DOHH2 (cell line): ENCODE measurements around the gene MLF2.

ENCODE experiments used
- H3F3A ChIP-seq: fragments of 200-600 bp; sonication (generic), shearing (Covaris generic); 2 replicates; pipeline ENCODE4 v1.6.0; 2016; ENCODE audit warnings: antibody characterized with exemption, mild to moderate bottlenecking; ENCODE audit not compliant: control insufficient read depth, insufficient read depth
- H3K27ac ChIP-seq: fragments of 200-600 bp; sonication (generic); 2 replicates; pipeline ENCODE4 v1.5.1; 2014; ENCODE audit warnings: low read depth, mild to moderate bottlenecking, low read length, moderate library complexity
- H3K27me3 ChIP-seq: fragments of 200-600 bp; sonication (generic); 2 replicates; pipeline ENCODE4 v1.6.1; 2014; ENCODE audit warnings: mild to moderate bottlenecking, low read length, mixed read lengths; ENCODE audit not compliant: control insufficient read depth
- H3K36me3 ChIP-seq: fragments of 200-600 bp; sonication (generic); 2 replicates; pipeline ENCODE4 v1.6.1; 2014; ENCODE audit warnings: mild to moderate bottlenecking, low read length, moderate library complexity, mixed read lengths; ENCODE audit not compliant: control insufficient read depth
- H3K4me1 ChIP-seq: fragments of 200-600 bp; sonication (generic); 2 replicates; pipeline ENCODE4 v1.6.1; 2014; ENCODE audit warnings: mild to moderate bottlenecking, low read length, mixed read lengths; ENCODE audit not compliant: control insufficient read depth
- H3K4me2 ChIP-seq: fragments of 200-600 bp; sonication (generic); 2 replicates; pipeline ENCODE4 v1.6.0; 2014; ENCODE audit warnings: mild to moderate bottlenecking, low read length, moderate library complexity
- H3K4me3 ChIP-seq: fragments of 200-600 bp; sonication (generic); 2 replicates; pipeline ENCODE4 v1.5.1; 2014; ENCODE audit warnings: mild to moderate bottlenecking, low read length, mixed read lengths
- H3K79me2 ChIP-seq: fragments of 200-600 bp; sonication (generic); 2 replicates; pipeline ENCODE4 v1.6.1; 2014; ENCODE audit warnings: mild to moderate bottlenecking, low read length, mixed read lengths; ENCODE audit not compliant: control insufficient read depth
- H3K9me2 ChIP-seq: fragments of 200-600 bp; sonication (generic); replicated peaks from 2 replicates; pipeline ENCODE4 v1.6.1; 2014; ENCODE audit warnings: mild to moderate bottlenecking, low read length, mixed read lengths; ENCODE audit not compliant: control insufficient read depth
- H3K9me3 ChIP-seq: fragments of 200-600 bp; sonication (generic); 2 replicates; pipeline ENCODE4 v1.6.1; 2014; ENCODE audit warnings: antibody characterized with exemption, low read length, mixed read lengths; ENCODE audit not compliant: control insufficient read depth, insufficient read depth
- H4K20me1 ChIP-seq: fragments of 200-600 bp; sonication (generic); 2 replicates; pipeline ENCODE4 v1.6.0; 2014; ENCODE audit warnings: low read depth, mild to moderate bottlenecking, antibody characterized with exemption, low read length, moderate library complexity; ENCODE audit not compliant: control insufficient read depth, insufficient read depth
- EZH2phosphoT487 ChIP-seq: fragments of 200-600 bp; sonication (generic); IDR thresholded peaks from 2 replicates; pipeline ENCODE4 v1.6.1; 2017; ENCODE audit warnings: borderline replicate concordance, mild to moderate bottlenecking, antibody characterized with exemption, low read length, moderate library complexity, mixed read lengths
- TF ChIP-seq, protein P1 (sequence below): fragments of 200-600 bp; sonication (generic); IDR thresholded peaks from one replicate; pipeline ENCODE4 v1.5.1; 2014; ENCODE audit warnings: antibody characterized with exemption, mild to moderate bottlenecking, low read depth, low read length; ENCODE audit not compliant: poor library complexity, severe bottlenecking

MLF2 gene

DNA sequence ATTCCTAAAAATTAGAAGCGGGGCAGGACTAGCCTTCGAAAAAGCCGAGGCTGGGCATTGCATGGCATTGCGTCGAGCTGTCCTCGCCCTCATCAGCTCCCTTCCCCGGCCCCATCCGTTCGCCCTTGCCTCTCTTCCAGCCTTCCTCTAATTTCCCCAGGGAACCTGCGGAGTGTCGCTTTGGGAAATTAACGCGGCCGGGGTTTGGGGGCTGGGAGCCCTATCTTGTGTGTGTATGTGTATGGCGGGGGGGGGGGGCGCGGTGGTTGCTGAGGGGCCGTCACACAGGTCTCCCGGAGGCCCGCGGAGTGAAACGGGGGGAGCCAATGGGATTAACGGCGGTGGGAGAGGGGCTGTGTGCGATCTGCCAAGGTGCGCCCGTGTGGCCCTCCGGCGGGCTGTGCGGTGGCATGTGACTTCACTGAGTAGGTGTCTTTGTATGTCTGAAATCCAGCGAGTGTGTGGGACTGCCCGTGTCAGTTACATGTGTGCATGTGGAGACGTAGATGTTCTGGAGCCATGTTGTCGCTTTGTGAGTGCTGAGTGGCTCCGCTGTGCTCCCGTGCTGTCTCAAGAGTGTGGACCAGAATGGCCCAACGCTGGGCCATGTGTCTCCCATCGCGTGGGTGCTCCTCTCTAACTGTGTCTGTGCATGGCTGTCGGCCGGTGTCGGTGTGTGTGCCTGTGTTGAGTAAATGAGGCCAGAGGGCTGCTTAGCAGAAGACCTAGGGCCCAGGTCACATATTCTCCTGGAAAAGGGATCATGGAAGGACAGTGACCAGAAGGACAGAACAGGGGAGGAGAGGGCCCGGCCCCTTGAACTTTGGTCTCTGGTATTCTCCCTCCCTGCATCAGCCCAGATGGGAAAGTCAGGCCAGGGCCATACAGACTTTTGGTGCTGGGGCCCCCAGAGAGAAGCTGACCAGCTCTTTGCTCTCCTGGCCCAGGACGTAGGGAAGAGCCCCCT, 14.7 kb upstream of the MLF2 start:
- peak overlapping the region; percentile 60 for H3K4me2 ChIP-seq
- peak overlapping the region; percentile 77 for H3K4me3 ChIP-seq
- H3K79me2 ChIP-seq = peaks cover 9% of the 10 kb centered on the region
- H3K27me3 ChIP-seq = no peaks in the 10 kb centered on the region
- H3F3A ChIP-seq = peaks cover 13% of the 10 kb centered on the region
- H3K36me3 ChIP-seq = no peaks in the 10 kb centered on the region
- H3K9me3 ChIP-seq = no peaks in the 10 kb centered on the region
- peaks cover 3% of the 10 kb centered on the region; the same call in 1 of the 2 replicates for H4K20me1 ChIP-seq
- no peak overlapping the region for H3K27ac ChIP-seq
- peaks cover 37% of the 10 kb centered on the region for H3K4me1 ChIP-seq
- no peaks in the 10 kb centered on the region for H3K9me2 ChIP-seq
- TF ChIP-seq EZH2phosphoT487 = no peak
- TF ChIP-seq, protein P1, sequence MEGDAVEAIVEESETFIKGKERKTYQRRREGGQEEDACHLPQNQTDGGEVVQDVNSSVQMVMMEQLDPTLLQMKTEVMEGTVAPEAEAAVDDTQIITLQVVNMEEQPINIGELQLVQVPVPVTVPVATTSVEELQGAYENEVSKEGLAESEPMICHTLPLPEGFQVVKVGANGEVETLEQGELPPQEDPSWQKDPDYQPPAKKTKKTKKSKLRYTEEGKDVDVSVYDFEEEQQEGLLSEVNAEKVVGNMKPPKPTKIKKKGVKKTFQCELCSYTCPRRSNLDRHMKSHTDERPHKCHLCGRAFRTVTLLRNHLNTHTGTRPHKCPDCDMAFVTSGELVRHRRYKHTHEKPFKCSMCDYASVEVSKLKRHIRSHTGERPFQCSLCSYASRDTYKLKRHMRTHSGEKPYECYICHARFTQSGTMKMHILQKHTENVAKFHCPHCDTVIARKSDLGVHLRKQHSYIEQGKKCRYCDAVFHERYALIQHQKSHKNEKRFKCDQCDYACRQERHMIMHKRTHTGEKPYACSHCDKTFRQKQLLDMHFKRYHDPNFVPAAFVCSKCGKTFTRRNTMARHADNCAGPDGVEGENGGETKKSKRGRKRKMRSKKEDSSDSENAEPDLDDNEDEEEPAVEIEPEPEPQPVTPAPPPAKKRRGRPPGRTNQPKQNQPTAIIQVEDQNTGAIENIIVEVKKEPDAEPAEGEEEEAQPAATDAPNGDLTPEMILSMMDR = no peak

DNA sequence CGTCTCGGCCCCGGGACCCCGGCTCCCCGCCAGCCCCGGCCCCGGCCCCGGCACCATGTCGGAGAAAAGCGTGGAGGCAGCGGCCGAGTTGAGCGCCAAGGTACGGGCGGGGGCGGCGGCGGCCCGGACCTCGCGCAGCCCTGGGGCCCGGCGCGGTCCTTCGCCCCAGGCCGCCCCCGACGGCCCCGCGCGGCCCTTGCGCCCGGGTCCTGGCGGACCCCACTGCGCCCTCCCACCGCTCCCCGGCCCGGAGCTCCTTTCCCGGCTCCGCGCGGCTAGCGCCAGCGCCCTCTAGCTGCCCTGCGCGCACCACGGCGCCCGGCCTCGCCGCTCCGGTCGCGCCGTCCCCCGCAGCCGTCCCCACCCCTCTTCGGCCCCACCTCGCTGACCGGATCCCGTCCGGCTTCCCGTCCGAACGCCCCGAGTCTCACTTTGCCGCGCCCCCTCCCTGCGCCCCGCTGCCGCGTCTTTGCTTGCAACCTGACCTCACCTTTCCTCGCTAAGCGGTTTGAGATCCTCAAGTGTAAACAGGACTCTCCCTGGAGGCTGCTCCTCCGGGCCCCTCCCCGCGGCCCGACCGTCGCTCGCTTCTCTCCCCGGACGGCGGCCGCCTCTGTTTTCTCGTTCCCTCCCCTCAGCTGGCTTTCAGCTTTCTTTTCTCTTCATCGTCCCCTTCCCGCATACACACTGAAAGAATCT, 13.9 kb upstream of the MLF2 start:
- Histone ChIP-seq H3K4me2 (peak overlapping the region; percentile 64), H3K9me2 (no peaks in the 10 kb centered on the region), H3K9me3 (no peaks in the 10 kb centered on the region), H4K20me1 (peaks cover 3% of the 10 kb centered on the region; the same call in 1 of the 2 replicates), H3K27me3 (no peaks in the 10 kb centered on the region), H3K36me3 (no peaks in the 10 kb centered on the region), H3K27ac (no peak overlapping the region), H3K4me1 (peaks cover 37% of the 10 kb centered on the region), H3F3A (peaks cover 13% of the 10 kb centered on the region), H3K79me2 (peaks cover 9% of the 10 kb centered on the region), H3K4me3 (peak overlapping the region; percentile 77)
- TF ChIP-seq, protein P1 = peak; percentile 69
- no peak for TF ChIP-seq EZH2phosphoT487

DNA sequence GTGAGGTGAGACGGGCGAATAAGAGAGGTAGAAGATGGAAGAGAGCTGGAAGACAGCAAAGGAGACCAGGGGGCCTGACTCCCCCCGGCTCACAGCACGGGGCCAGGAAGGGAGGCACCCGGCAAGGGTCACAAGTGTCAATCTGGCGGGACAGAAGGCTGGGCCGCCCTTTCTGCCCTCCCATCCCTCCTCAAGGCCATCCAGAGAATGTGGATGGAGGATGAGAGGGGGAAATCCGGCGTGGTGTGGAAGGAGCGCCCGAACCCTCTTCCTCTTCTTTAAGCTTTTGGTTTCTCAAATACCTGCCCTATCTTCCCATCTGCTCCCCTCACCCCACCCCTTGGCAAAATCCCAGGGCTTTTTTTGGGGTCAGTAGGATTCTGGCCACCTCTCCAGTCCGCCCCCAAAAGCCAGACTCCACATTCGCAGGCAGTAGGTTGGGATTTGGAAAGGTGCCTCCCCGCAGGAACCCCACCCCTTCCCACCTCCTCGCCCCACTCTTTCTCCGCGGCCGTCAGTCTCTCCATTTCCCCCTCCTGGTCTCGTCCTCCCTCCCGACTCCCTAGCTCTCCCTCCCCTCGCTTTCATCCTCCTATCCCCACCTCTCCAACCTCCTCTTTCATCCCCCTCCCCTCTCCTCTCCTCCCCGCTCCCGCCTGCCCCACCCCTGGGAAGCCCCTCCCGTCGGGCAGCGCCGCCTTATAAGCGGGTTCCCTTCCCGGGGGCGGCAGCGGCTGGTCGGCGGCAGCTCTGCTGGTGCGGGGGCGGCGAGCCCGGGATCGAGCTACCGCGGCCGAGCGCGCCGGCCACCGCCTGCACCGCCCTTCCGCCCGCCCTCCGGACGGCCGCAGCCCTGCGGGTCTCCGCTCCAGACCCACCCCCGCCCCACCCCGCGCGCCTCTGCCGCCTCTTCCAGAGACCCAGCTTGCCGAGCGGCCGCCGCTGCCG, 13.0 kb upstream of the MLF2 start, which contains the start of gene PTMS:
Gene PTMS, plus strand, starts transcription at position 730 of the 948 bp plus-strand sequence. CDS start 343 bp downstream, outside the sequence.
- H4K20me1 ChIP-seq = peaks cover 3% of the 10 kb centered on the region; the same call in 1 of the 2 replicates
- TF ChIP-seq EZH2phosphoT487 = no peak
- TF ChIP-seq, protein P1 = no peak
- H3K9me2 ChIP-seq = no peaks in the 10 kb centered on the region
- no peaks in the 10 kb centered on the region for H3K36me3 ChIP-seq
- peak within 1 kb of the TSS; percentile 4; the same call in 1 of the 2 replicates for H3K27ac ChIP-seq
- no peaks in the 10 kb centered on the region for H3K9me3 ChIP-seq
- H3F3A ChIP-seq = peaks cover 13% of the 10 kb centered on the region
- peak within 1 kb of the TSS; percentile 77 for H3K4me3 ChIP-seq
- no peaks in the 10 kb centered on the region for H3K27me3 ChIP-seq
- peak within 1 kb of the TSS; percentile 64 for H3K4me2 ChIP-seq
- peaks cover 9% of the 10 kb centered on the region for H3K79me2 ChIP-seq
- H3K4me1 ChIP-seq = peaks cover 37% of the 10 kb centered on the region
